Measurements from ENCODE around the gene CAMKMT.

The CAMKMT gene

GRCh38 chr2:44628297-44628696 lies 266.6 kb downstream of the CAMKMT start:
- Histone ChIP-seq H3K9me3 (ENCODE audit: insufficient read depth, low read depth, low read length) (peaks cover 2% of the 10 kb centered on the region), H3K4ac (ENCODE audit: low read depth, low read length) (no peak overlapping the region), H2AFZ (ENCODE audit: insufficient read depth, low read length, poor library complexity) (no peak overlapping the region), H3K27me3 (ENCODE audit: insufficient read depth, low read length) (no peaks in the 10 kb centered on the region), H2BK5ac (ENCODE audit: low read depth, low read length, poor library complexity) (no peak overlapping the region), H3K18ac (ENCODE audit: low read length) (no peak overlapping the region), H3K79me1 (ENCODE audit: low read length) (no peaks in the 10 kb centered on the region), H4K12ac (ENCODE audit: low read depth, low read length) (no peak overlapping the region), H2AK5ac (ENCODE audit: low read length) (no peak overlapping the region), H3K23ac (ENCODE audit: low read length) (no peak overlapping the region), H3K9ac (ENCODE audit: low read length) (no peak overlapping the region), H4K91ac (ENCODE audit: low read depth, low read length) (no peak overlapping the region), H3K4me2 (ENCODE audit: low read length) (no peak overlapping the region), H3K4me3 (ENCODE audit: low read depth, low read length) (no peak overlapping the region), H3K4me1 (ENCODE audit: control insufficient read depth in 1 of 2, insufficient read depth in 2 of 2, low read length in 2 of 2) (no peaks in the 10 kb centered on the region), H2BK12ac (ENCODE audit: low read length) (no peak overlapping the region), H3K36me3 (ENCODE audit: control insufficient read depth in 1 of 2, insufficient read depth in 2 of 2, low read length in 2 of 2) (no peaks in the 10 kb centered on the region), H2BK120ac (ENCODE audit: insufficient read depth, low read length, poor library complexity) (no peak overlapping the region), H3K79me2 (ENCODE audit: control insufficient read depth, insufficient read depth, low read length, poor library complexity) (no peaks in the 10 kb centered on the region), H3K14ac (ENCODE audit: low read length) (no peak overlapping the region), H3K27ac (ENCODE audit: low read depth, low read length) (no peak overlapping the region), H4K8ac (ENCODE audit: low read depth, low read length) (no peak overlapping the region)
- no CpG with 5 or more reads among the region's 1 CpG for WGBS (ENCODE audit: extremely low coverage, insufficient coverage, insufficient read length)
- DNase-seq: no peak

- Histone ChIP-seq H2BK12ac (ENCODE audit: low read length) (no peak overlapping the region), H2AK5ac (ENCODE audit: low read length) (no peak overlapping the region), H3K14ac (ENCODE audit: low read length) (no peak overlapping the region), H3K18ac (ENCODE audit: low read length) (no peak overlapping the region), H3K9me3 (ENCODE audit: insufficient read depth, low read depth, low read length) (peaks cover 2% of the 10 kb centered on the region), H4K91ac (ENCODE audit: low read depth, low read length) (no peak overlapping the region), H3K9ac (ENCODE audit: low read length) (no peak overlapping the region), H3K23ac (ENCODE audit: low read length) (no peak overlapping the region), H3K27ac (ENCODE audit: low read depth, low read length) (no peak overlapping the region), H2BK120ac (ENCODE audit: insufficient read depth, low read length, poor library complexity) (no peak overlapping the region), H3K79me2 (ENCODE audit: control insufficient read depth, insufficient read depth, low read length, poor library complexity) (no peaks in the 10 kb centered on the region), H3K4me1 (ENCODE audit: control insufficient read depth in 1 of 2, insufficient read depth in 2 of 2, low read length in 2 of 2) (no peaks in the 10 kb centered on the region), H3K4me3 (ENCODE audit: low read depth, low read length) (no peak overlapping the region), H2AFZ (ENCODE audit: insufficient read depth, low read length, poor library complexity) (no peak overlapping the region), H3K27me3 (ENCODE audit: insufficient read depth, low read length) (no peaks in the 10 kb centered on the region), H3K4ac (ENCODE audit: low read depth, low read length) (no peak overlapping the region), H3K4me2 (ENCODE audit: low read length) (no peak overlapping the region), H4K8ac (ENCODE audit: low read depth, low read length) (no peak overlapping the region), H2BK5ac (ENCODE audit: low read depth, low read length, poor library complexity) (no peak overlapping the region), H3K79me1 (ENCODE audit: low read length) (no peaks in the 10 kb centered on the region), H3K36me3 (ENCODE audit: control insufficient read depth in 1 of 2, insufficient read depth in 2 of 2, low read length in 2 of 2) (no peaks in the 10 kb centered on the region), H4K12ac (ENCODE audit: low read depth, low read length) (no peak overlapping the region)
- no peak for DNase-seq
- WGBS (ENCODE audit: extremely low coverage, insufficient coverage, insufficient read length): no CpG with 5 or more reads among the region's 4 CpGs
Measured at GRCh38 chr2:44632931-44633689, 271.4 kb downstream of the CAMKMT start.

GRCh38 chr2:44635725-44636124 lies 274.0 kb downstream of the CAMKMT start:
- Histone ChIP-seq H3K9ac (ENCODE audit: low read length) (no peak overlapping the region), H4K12ac (ENCODE audit: low read depth, low read length) (no peak overlapping the region), H3K4me1 (ENCODE audit: control insufficient read depth in 1 of 2, insufficient read depth in 2 of 2, low read length in 2 of 2) (peaks cover 0 to 2% of the 10 kb centered on the region in 2 experiments), H2BK5ac (ENCODE audit: low read depth, low read length, poor library complexity) (no peak overlapping the region), H3K14ac (ENCODE audit: low read length) (no peak overlapping the region), H4K8ac (ENCODE audit: low read depth, low read length) (no peak overlapping the region), H2AK5ac (ENCODE audit: low read length) (no peak overlapping the region), H3K79me1 (ENCODE audit: low read length) (no peaks in the 10 kb centered on the region), H2AFZ (ENCODE audit: insufficient read depth, low read length, poor library complexity) (no peak overlapping the region), H3K79me2 (ENCODE audit: control insufficient read depth, insufficient read depth, low read length, poor library complexity) (no peaks in the 10 kb centered on the region), H2BK120ac (ENCODE audit: insufficient read depth, low read length, poor library complexity) (no peak overlapping the region), H3K9me3 (ENCODE audit: insufficient read depth, low read depth, low read length) (peaks cover 2% of the 10 kb centered on the region), H3K4ac (ENCODE audit: low read depth, low read length) (no peak overlapping the region), H3K27ac (ENCODE audit: low read depth, low read length) (no peak overlapping the region), H3K36me3 (ENCODE audit: control insufficient read depth in 1 of 2, insufficient read depth in 2 of 2, low read length in 2 of 2) (no peaks in the 10 kb centered on the region), H2BK12ac (ENCODE audit: low read length) (no peak overlapping the region), H3K23ac (ENCODE audit: low read length) (no peak overlapping the region), H3K27me3 (ENCODE audit: insufficient read depth, low read length) (no peaks in the 10 kb centered on the region), H3K18ac (ENCODE audit: low read length) (no peak overlapping the region), H4K91ac (ENCODE audit: low read depth, low read length) (no peak overlapping the region), H3K4me3 (ENCODE audit: low read depth, low read length) (no peak overlapping the region), H3K4me2 (ENCODE audit: low read length) (no peak overlapping the region)
- DNase-seq: no peak
- no CpG with 5 or more reads among the region's 2 CpGs for WGBS (ENCODE audit: extremely low coverage, insufficient coverage, insufficient read length)

GRCh38 chr2:44638649-44639048 lies 276.9 kb downstream of the CAMKMT start:
- no peak overlapping the region for H3K4me3 ChIP-seq (ENCODE audit: low read depth, low read length)
- no peaks in the 10 kb centered on the region for H3K79me1 ChIP-seq (ENCODE audit: low read length)
- H3K36me3 ChIP-seq (ENCODE audit: control insufficient read depth in 1 of 2, insufficient read depth in 2 of 2, low read length in 2 of 2): no peaks in the 10 kb centered on the region
- peaks cover 0 to 2% of the 10 kb centered on the region in 2 experiments for H3K4me1 ChIP-seq (ENCODE audit: control insufficient read depth in 1 of 2, insufficient read depth in 2 of 2, low read length in 2 of 2)
- no peak overlapping the region for H3K9ac ChIP-seq (ENCODE audit: low read length)
- H4K8ac ChIP-seq (ENCODE audit: low read depth, low read length): no peak overlapping the region
- H2BK120ac ChIP-seq (ENCODE audit: insufficient read depth, low read length, poor library complexity): no peak overlapping the region
- H2BK12ac ChIP-seq (ENCODE audit: low read length): no peak overlapping the region
- no peak overlapping the region for H4K12ac ChIP-seq (ENCODE audit: low read depth, low read length)
- no peak overlapping the region for H2BK5ac ChIP-seq (ENCODE audit: low read depth, low read length, poor library complexity)
- no peak overlapping the region for H2AFZ ChIP-seq (ENCODE audit: insufficient read depth, low read length, poor library complexity)
- no peaks in the 10 kb centered on the region for H3K79me2 ChIP-seq (ENCODE audit: control insufficient read depth, insufficient read depth, low read length, poor library complexity)
- H4K91ac ChIP-seq (ENCODE audit: low read depth, low read length): no peak overlapping the region
- WGBS (ENCODE audit: extremely low coverage, insufficient coverage, insufficient read length): no CpG with 5 or more reads among the region's 4 CpGs
- no peak overlapping the region for H3K23ac ChIP-seq (ENCODE audit: low read length)
- no peak for DNase-seq
- no peak overlapping the region for H3K4me2 ChIP-seq (ENCODE audit: low read length)
- no peak overlapping the region for H3K4ac ChIP-seq (ENCODE audit: low read depth, low read length)
- H3K9me3 ChIP-seq (ENCODE audit: insufficient read depth, low read depth, low read length): no peaks in the 10 kb centered on the region
- H3K14ac ChIP-seq (ENCODE audit: low read length): no peak overlapping the region
- H3K27ac ChIP-seq (ENCODE audit: low read depth, low read length): no peak overlapping the region
- H3K27me3 ChIP-seq (ENCODE audit: insufficient read depth, low read length): no peaks in the 10 kb centered on the region
- H2AK5ac ChIP-seq (ENCODE audit: low read length): no peak overlapping the region
- no peak overlapping the region for H3K18ac ChIP-seq (ENCODE audit: low read length)

Data from trophoblast cell (in vitro differentiated cells and primary cell).